HG03175 (cell line): ENCODE results near the gene CCDC69.

Experiments used
- ATAC-seq: cut with Tn5 transposase; IDR thresholded peaks from one replicate; pipeline ENCODE4 v1.9.1; 2021; ENCODE audit warnings: mild to moderate bottlenecking, moderate library complexity; ENCODE audit not compliant: unreplicated experiment

Gene CCDC69

DNA sequence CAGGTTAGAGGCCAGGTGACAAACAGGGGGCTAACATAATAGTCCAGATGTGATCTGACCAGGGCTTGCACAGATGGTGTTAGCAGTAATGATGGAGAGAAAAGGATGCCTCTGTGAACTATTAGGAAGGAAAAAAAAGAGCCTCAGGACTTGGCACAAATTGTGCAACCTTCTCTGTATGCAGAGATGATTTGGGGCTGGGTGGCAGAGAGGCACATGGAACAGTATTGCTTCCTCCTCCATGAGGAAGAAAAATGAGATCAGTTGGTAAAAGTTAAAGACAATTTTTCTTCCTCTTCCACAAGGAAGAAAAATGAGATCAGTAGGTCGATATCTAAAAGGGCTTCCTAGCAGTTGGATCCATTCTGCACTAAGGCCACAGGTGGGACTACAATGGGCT lies 52.4 kb downstream of the CCDC69 start:
- no peak for ATAC-seq

DNA sequence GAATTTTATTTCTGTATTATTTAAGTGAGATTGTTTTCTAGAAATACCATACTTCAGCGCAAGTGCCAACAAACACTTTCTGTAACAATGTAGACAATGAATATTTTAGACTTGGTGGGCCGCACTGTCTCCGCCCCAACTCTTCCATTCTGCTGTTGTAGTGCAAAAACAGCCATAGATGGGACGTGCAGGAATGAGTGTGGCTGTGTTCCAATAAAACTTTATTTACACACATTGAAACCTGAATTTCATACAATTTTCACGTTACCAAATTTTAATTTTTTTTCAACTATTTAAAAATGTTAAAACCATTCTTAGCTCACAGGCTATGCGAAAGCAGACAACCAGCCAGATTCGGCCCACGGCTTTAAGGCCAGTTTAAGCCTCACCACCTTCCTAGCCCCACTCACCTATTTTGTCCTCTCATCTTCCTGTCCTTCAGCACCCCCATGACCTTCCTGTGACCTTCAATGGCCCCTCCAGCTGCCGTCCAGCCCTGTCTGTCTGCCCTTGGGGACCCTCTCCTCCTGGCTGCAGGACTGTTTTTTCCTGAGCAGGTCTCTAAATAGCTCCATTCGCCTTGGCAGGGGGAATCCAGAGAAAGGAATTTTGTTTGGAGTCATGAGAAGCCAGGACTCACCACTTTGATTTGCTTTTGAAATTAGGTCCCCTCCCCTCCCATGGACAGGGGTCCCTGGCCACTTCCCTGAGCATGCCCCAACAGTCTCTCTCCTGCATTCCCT lies 55.1 kb downstream of the CCDC69 start:
- ATAC-seq, result no peak

DNA sequence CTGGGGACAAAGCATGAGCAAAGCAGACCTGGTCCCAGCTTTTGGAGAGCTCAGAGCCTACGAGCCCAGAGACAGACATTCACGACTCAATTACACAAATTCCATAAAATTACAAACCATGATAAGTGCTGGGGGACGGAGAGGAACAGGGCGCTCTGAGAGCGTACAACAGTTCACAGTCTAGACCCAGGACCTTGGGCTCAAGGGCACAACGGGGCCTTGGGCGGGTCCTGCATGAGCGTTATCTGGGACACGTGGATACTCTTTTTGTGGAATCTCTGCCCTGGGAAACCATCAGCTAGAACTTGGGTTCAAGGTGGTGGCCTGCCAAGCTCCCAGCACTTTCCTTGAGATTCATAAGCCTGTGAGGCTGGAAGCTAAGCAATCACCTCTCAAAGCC lies 56.9 kb downstream of the CCDC69 start:
- ATAC-seq, result no peak

DNA sequence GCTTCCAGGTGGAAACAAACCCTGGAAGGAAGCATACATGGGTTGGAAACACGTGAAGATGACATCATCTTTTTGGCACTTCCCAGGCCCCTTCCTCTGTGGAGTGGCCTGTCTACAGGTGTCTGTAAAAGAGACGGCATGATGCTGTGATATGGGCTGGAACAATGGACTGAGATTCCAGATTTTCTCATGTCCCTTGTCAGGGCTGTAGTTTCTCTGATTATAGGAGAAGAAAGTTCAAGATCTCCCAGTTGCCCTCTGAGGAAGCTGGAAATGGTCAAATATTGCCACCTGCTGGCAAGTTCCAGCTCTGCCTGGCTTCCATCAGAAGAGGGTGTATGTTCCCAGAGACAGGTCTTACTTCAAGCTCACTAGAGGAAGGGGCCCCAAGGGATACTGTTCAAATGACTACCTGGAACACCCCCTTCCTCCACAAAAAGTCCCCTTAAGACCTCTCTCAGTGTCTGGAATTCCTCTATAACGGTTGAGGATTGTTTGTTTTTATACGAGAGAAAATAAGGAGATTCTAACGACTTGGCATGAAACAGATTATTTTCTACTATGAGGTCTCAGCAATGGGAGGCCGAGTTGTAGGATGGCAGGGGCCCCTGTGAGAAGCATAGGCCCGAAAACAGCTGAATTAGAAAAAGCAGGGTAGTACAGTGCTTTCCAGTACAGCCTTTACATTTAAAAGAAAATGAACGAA lies 59.1 kb downstream of the CCDC69 start:
- ATAC-seq, result peak; percentile 91

GRCh38 chr5:151162776-151163175 lies 61.1 kb downstream of the CCDC69 start:
- no peak for ATAC-seq

DNA sequence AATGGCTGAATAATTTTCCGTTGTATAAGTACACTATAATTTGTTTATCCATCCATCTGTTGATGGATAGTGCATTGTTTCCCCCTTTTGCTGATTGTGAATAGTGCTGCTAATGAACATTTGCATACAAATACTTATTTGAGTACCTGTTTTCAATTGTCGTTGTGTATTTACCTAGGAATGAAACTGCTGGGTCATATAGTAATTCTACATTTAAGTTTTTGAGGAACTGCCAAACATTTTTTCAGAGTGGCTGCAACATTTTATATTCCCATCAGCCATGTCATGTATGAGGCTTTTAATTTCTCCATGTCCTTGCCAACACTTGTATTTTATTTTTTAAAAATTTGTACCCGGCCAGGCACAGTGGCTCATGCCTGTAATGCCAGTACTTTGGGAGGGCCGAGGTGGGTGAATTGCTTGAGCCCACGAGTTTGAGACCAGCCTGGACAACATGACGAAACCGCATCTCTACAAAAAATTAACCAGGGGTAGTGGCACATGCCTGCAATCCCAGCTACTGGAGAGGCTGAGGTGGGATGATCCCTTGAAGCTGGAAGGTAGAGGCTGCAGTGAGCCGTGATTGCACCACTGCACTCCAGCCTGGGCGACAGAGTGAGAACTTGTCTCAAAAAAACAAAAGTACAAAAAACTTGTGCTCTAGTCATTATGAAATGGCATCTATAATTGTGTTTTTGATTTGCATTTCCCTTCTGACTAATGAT lies 64.1 kb downstream of the CCDC69 start:
- no peak for ATAC-seq

DNA sequence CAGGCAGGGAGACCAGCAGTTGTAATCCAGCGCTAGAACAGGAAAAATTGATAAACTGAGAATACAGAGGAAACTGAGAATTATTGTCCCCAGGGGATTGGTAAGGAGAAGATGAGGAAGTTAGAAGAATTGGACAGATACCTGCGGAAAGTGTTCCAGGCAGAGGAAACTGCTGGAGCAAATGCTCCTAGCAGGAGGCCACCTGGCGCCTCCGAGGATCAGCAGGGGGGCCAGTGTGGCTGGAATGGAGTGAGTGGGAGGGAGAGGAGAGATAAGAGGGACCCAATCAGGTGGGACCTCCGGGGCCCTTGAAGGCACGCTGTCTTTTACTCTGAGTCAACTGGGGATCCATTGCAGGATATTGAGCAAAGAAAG lies 65.6 kb downstream of the CCDC69 start:
- ATAC-seq, result no peak

- peak; percentile 50 for ATAC-seq
Measured at GRCh38 chr5:151157426-151158286, 66.2 kb downstream of the CCDC69 start, which contains the start of gene ANXA6. Gene ANXA6 (minus strand): TSS chr5:151157779. CDS start chr5:151147901, 9,878 bp downstream.

DNA sequence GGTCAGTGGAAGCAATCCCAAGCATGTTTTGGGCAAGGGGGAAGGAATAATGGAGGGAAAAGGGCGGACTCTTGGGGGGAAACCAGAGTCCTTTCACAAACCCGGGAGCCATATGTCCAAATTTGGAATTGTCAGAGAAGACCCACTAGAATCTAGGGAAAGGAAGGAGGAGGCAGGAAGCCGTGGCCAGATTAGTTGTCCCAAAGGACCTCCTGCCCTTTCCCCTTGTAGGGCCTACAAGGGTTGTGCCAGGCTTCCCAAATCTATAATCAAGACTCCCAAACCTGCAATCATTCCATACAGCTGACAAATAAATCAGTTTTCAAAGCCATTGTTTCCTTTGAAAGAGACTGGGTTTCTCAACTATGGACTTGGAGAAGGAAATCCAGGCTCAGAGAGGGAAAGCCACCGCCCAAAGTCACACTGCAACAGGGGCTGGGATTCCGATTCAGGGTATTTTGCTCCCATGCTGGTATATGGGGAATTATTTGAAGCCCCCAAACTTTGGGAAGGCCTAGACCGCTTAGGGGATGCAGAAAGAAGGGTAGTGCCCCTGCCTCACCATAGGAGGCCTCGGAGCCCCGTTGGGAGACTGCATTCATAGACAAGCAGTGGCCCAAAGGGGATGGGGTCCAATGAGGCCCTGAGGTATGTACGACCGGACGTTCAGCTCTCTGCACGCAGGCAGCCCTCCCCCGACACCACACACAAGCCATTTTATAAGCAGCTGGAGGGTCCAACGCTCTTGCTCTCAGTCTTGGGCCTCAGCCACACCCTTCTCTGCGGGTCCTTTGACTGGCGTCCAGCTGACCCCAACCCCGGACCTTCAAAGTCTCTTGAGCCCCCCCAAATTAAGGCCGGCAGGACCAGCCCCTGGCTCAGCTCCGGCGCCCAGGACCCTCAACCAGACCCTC lies 67.1 kb downstream of the CCDC69 start:
- ATAC-seq, result peak; percentile 34

DNA sequence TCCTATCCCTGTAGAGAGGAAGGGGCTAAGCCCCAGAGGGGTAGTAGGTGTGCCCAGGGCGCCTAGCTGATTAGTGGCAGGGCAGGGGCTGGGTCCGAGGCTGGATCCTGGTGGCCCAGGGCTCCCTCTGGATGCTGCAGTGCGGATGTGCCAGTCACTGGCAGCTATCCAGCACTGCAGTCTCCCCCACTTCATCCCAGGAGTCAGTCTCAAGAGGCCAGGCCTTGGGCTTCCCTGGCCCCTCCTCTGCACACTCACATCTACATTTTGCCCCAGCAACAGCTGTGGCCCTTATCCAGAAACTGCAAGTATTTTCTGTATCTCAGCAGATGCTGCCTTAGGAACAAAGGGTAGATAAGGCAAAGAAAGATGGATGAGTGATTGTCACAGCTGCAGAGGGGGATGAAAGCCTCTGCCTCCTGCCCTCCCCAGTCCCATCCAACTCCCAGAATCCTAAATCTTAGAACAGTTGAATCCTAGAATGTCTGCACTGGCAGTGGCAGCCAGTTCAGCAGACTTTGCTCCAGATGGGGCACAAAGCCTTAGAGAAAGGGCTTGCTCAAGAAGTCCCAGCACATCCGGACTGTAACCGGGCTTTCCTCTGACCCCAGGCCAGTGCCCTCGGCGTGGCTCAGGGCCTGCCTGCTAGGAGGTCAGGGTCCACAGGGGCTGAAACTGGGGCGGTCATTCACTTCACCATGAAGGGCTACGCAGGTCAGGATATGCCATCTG lies 68.0 kb downstream of the CCDC69 start:
- no peak for ATAC-seq

DNA sequence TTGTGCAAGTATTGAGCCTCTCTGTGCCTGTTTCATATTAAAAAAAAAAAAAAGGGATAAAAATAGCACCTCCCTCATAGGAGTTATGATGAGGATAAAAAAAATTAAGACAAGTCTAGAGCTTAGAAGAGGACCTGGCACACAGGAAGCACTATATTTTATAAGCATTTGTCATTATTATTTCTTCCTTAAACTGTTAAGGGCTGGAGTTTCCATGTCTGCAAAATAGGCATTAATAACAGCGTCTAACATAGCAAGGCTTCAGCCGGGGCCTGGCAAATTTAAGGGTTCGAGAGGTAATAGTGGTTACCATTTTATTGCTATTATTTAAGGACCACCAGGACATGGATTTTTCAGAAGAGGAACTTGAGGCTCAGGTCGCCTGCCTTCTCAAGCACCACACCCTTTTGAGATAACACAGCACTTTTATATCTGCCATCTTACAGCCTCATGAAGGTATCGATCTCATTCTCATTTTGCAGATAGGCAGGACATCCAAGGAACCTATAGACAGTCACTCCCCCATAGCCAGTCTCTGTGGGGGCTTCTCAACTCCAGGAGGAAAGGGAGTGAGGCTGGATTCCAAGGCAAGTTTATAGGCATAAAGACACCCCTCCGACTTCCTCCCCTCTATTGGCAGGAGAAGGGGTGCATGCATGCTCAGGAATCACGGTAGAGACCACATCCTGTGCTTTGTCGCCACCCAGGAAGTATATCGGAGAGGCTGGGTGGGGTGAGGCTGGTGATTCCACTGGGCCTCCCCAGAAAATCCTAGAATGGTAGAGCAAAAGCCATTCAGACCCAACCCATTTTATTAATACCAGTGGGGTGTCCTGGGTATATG lies 68.7 kb downstream of the CCDC69 start:
- peak; percentile 21 for ATAC-seq

- no peak for ATAC-seq
Measured at GRCh38 chr5:151153766-151154272, 70.1 kb downstream of the CCDC69 start.

- ATAC-seq, result no peak
Measured at GRCh38 chr5:151153300-151153699, 70.6 kb downstream of the CCDC69 start.

DNA sequence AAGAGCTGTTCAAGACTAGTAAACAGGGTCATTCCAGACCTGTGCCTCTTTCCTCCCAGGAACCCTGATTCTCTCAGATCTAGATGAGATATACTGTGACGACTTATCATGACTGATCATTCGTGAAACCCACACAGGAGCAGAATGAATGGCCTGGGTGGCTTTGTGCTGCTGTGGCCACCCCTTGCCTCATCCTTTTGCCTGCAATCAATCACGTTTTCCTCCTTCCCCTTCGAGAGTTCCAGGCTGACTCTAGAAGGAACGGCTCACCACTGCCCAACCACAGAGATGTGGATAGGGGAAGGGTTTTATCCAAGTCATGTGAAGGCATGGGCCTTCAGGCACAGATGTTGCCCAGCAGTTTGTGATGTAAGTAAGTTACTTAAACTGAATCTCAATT lies 72.1 kb downstream of the CCDC69 start:
- peak; percentile 38 for ATAC-seq

- ATAC-seq, result no peak
Measured at GRCh38 chr5:151151263-151151660, 72.6 kb downstream of the CCDC69 start.

- peak; percentile 68 for ATAC-seq
Measured at GRCh38 chr5:151150471-151151262, 73.2 kb downstream of the CCDC69 start.

- ATAC-seq, result no peak
Measured at GRCh38 chr5:151148583-151148982, 75.3 kb downstream of the CCDC69 start.
